ENCODE results near the gene SLC34A1. TPM values are rescaled to one million over a fixed set of nuclear protein-coding genes. Genes with fewer than 3 reads are reported as not detected.
A peak's percentile ranks its signal among the peaks of the same experiment; 100 is the strongest.

The SLC34A1 gene
- polyA plus RNA-seq, 3 donors: not detected

- Histone ChIP-seq H3K27me3 (ENCODE audit: control insufficient read depth in 2 of 2, insufficient read depth in 2 of 2, low read length in 2 of 2) (no peaks in the 10 kb centered on the region), H3K4me1 (ENCODE audit: control insufficient read depth in 1 of 2, insufficient read depth in 2 of 2, low read length in 2 of 2) (peaks cover 29 to 51% of the 10 kb centered on the region in 2 donors), H3K9ac (ENCODE audit: insufficient read depth, low read length, poor library complexity, severe bottlenecking) (no peak overlapping the region), H2AFZ (ENCODE audit: insufficient read depth, low read depth, low read length, poor library complexity, severe bottlenecking) (no peak overlapping the region), H3K4me3 (replicated peaks in 1 of 3; ENCODE audit: low read depth in 2 of 3, low read length in 3 of 3) (no peak overlapping the region), H3K9me3 (replicated peaks in 1 of 2; ENCODE audit: control insufficient read depth in 1 of 2, insufficient read depth in 1 of 2, low read length in 2 of 2) (no peaks in the 10 kb centered on the region), H4K20me1 (ENCODE audit: insufficient read depth, low read length) (peaks cover 96% of the 10 kb centered on the region), H3K4me2 (replicated peaks; ENCODE audit: extremely low read depth, low read length, poor library complexity, severe bottlenecking) (no peak overlapping the region), H3K36me3 (replicated peaks in 1 of 2; ENCODE audit: control insufficient read depth in 1 of 2, insufficient read depth in 2 of 2, low read length in 2 of 2) (peaks cover 83 to 93% of the 10 kb centered on the region in 2 donors), H3K79me2 (ENCODE audit: insufficient read depth, low read length) (peaks cover 24% of the 10 kb centered on the region), H3K27ac (ENCODE audit: low read depth in 1 of 2, low read length in 2 of 2) (peak overlapping the region in 1 of 2 donors; percentile 45)
- H3K4me3 Mint-ChIP-seq: no peak overlapping the region
- intact Hi-C loops (cut with micrococcal nuclease): no loop called here
- DNase-seq: no peak
- WGBS (ENCODE audit: insufficient coverage): 100% methylated on average over 3 of the region's 5 CpGs
- peak; percentile 80 for TF ChIP-seq CTCF (IDR thresholded peaks at IDR 0.05)
- peak overlapping the region; percentile 30 to 60 (median 44) for H3K27ac Mint-ChIP-seq
- peaks cover 0 to 3% (median 0%) of the 10 kb centered on the region in 7 donors for H3K9me3 Mint-ChIP-seq
- peaks cover 0 to 4% (median 0%) of the 10 kb centered on the region in 3 donors for H3K27me3 Mint-ChIP-seq (ENCODE audit: low read depth in 3 of 3)
- peaks cover 60 to 95% of the 10 kb centered on the region in 2 donors for H3K36me3 Mint-ChIP-seq
- H3K4me1 Mint-ChIP-seq: peaks cover 59% of the 10 kb centered on the region
Measured at GRCh38 chr5:177368869-177369644, 15.2 kb upstream of the SLC34A1 start.

GRCh38 chr5:177369645-177370440 is 14.4 kb upstream of the SLC34A1 start:
- no peak overlapping the region for H3K4me3 ChIP-seq (replicated peaks in 1 of 3; ENCODE audit: low read depth in 2 of 3, low read length in 3 of 3)
- no peak overlapping the region for H3K4me2 ChIP-seq (replicated peaks; ENCODE audit: extremely low read depth, low read length, poor library complexity, severe bottlenecking)
- peaks cover 0 to 6% (median 0%) of the 10 kb centered on the region in 3 donors for H3K27me3 Mint-ChIP-seq (ENCODE audit: low read depth in 3 of 3)
- H3K4me1 ChIP-seq (ENCODE audit: control insufficient read depth in 1 of 2, insufficient read depth in 2 of 2, low read length in 2 of 2): peaks cover 24 to 44% of the 10 kb centered on the region in 2 donors
- peaks cover 53% of the 10 kb centered on the region for H3K4me1 Mint-ChIP-seq
- no peaks in the 10 kb centered on the region for H3K27me3 ChIP-seq (ENCODE audit: control insufficient read depth in 2 of 2, insufficient read depth in 2 of 2, low read length in 2 of 2)
- peak overlapping the region in 1 of 2 donors; percentile 45 for H3K27ac ChIP-seq (ENCODE audit: low read depth in 1 of 2, low read length in 2 of 2)
- no peak overlapping the region for H3K9ac ChIP-seq (ENCODE audit: insufficient read depth, low read length, poor library complexity, severe bottlenecking)
- WGBS (ENCODE audit: insufficient coverage): 65% methylated on average over 9 of the region's 11 CpGs
- H3K36me3 ChIP-seq (replicated peaks in 1 of 2; ENCODE audit: control insufficient read depth in 1 of 2, insufficient read depth in 2 of 2, low read length in 2 of 2): peaks cover 79 to 90% of the 10 kb centered on the region in 2 donors
- H3K9me3 ChIP-seq (replicated peaks in 1 of 2; ENCODE audit: control insufficient read depth in 1 of 2, insufficient read depth in 1 of 2, low read length in 2 of 2): no peaks in the 10 kb centered on the region
- peak overlapping the region in 3 of 7 donors; percentile 35 to 60 (median 45) for H3K27ac Mint-ChIP-seq
- H2AFZ ChIP-seq (ENCODE audit: insufficient read depth, low read depth, low read length, poor library complexity, severe bottlenecking): no peak overlapping the region
- H3K9me3 Mint-ChIP-seq: peaks cover 0 to 3% (median 0%) of the 10 kb centered on the region in 7 donors
- H3K79me2 ChIP-seq (ENCODE audit: insufficient read depth, low read length): peaks cover 16% of the 10 kb centered on the region
- peaks cover 90% of the 10 kb centered on the region for H4K20me1 ChIP-seq (ENCODE audit: insufficient read depth, low read length)
- DNase-seq: no peak
- H3K4me3 Mint-ChIP-seq: no peak overlapping the region
- intact Hi-C loops (cut with micrococcal nuclease): loop anchor here in 1 of 2 donors (10.0 kb wide), 1 partner anchor 695 kb away; no protein-coding TSS in a partner anchor
- no peak for TF ChIP-seq CTCF (IDR thresholded peaks at IDR 0.05)
- H3K36me3 Mint-ChIP-seq: peaks cover 65 to 93% of the 10 kb centered on the region in 2 donors

Measured in CD14-positive monocyte (primary cell).